GM19463 (cell line): ENCODE data around the gene ENPP7.
"Not testable (repeated sequence)": the region's sequence is repeated elsewhere in the genome, so short reads cannot be mapped to it uniquely, and the experiment has no call there.

ENCODE experiments used
- ATAC-seq: cut with Tn5 transposase; IDR thresholded peaks from one replicate; pipeline ENCODE4 v1.9.1; 2021; ENCODE audit warnings: mild to moderate bottlenecking, moderate library complexity; ENCODE audit not compliant: unreplicated experiment

ENPP7 gene

GRCh38 chr17:79748295-79749099, 17.8 kb downstream of the ENPP7 start:
- no peak for ATAC-seq

- no peak for ATAC-seq
These were observed 18.5 kb downstream of the ENPP7 start for GRCh38 chr17:79749156-79749815.

GRCh38 chr17:79749958-79750357, 19.2 kb downstream of the ENPP7 start:
- no peak for ATAC-seq

GRCh38 chr17:79750650-79751545, 20.2 kb downstream of the ENPP7 start:
- ATAC-seq, result no peak

- no peak for ATAC-seq
These were observed 21.4 kb downstream of the ENPP7 start for GRCh38 chr17:79752175-79752574.

- ATAC-seq, result no peak
These were observed 23.6 kb downstream of the ENPP7 start for GRCh38 chr17:79754370-79754769.

GRCh38 chr17:79754903-79755302, 24.2 kb downstream of the ENPP7 start:
- ATAC-seq, result not testable (repeated sequence)

- ATAC-seq, result no peak
These were observed 24.8 kb downstream of the ENPP7 start for GRCh38 chr17:79755591-79755990.

- no peak for ATAC-seq
These were observed 26.5 kb downstream of the ENPP7 start for GRCh38 chr17:79757140-79757745.

- ATAC-seq, result no peak
These were observed 27.5 kb downstream of the ENPP7 start for GRCh38 chr17:79758271-79758670.

- no peak for ATAC-seq
These were observed 29.6 kb downstream of the ENPP7 start for GRCh38 chr17:79760197-79760906.

GRCh38 chr17:79761894-79762589, 31.3 kb downstream of the ENPP7 start:
- ATAC-seq, result no peak

GRCh38 chr17:79765708-79766107, 35.0 kb downstream of the ENPP7 start:
- ATAC-seq, result no peak

GRCh38 chr17:79769570-79770506, 39.1 kb downstream of the ENPP7 start:
- ATAC-seq, result no peak

- ATAC-seq, result no peak
These were observed 40.5 kb downstream of the ENPP7 start for GRCh38 chr17:79771276-79771675.

GRCh38 chr17:79772726-79773125, 42.0 kb downstream of the ENPP7 start:
- ATAC-seq, result not testable (repeated sequence)

GRCh38 chr17:79774561-79774975, 43.8 kb downstream of the ENPP7 start:
- ATAC-seq, result no peak

GRCh38 chr17:79775632-79776031, 44.9 kb downstream of the ENPP7 start:
- no peak for ATAC-seq
